Measurements from ENCODE around the gene PXDN. TPM values are rescaled to one million over a fixed set of nuclear protein-coding genes. Genes with fewer than 3 reads are reported as not detected.

Gene PXDN
- total and polyA plus RNA-seq, 9 of the 15 experiments (the other 6 are each of a cell fraction or from before 2014, with no cell fraction given) = 0.49 TPM; not detected in 8

- ChIA-PET CTCF (ENCODE audit: low intra/inter-chr PET ratio) (no interaction called here), POLR2A (interaction anchor here (0.7 kb wide), 1 partner anchor 1101 kb away, joined by 4 read pairs; no protein-coding TSS in a partner anchor)
- Histone ChIP-seq H3K36me3 (ENCODE audit: control insufficient read depth, insufficient read depth, low read length) (no peaks in the 10 kb centered on the region), H3K27ac (ENCODE audit: extremely low read depth, low read depth, low read length) (no peak overlapping the region), H4K20me1 (replicated peaks; ENCODE audit: control insufficient read depth, insufficient read depth, low read length) (no peaks in the 10 kb centered on the region), H3K4me2 (ENCODE audit: insufficient read depth, low read length) (no peak overlapping the region), H3K9me3 (replicated peaks; ENCODE audit: control insufficient read depth, insufficient read depth, low read depth, low read length) (no peaks in the 10 kb centered on the region), H3K27me3 (ENCODE audit: control insufficient read depth in 2 of 2, insufficient read depth in 2 of 2, low read length in 2 of 2) (peaks cover 3 to 9% of the 10 kb centered on the region in 2 experiments; a peak in 1 of 5 replicates), H2AFZ (ENCODE audit: low read depth, low read length) (no peak overlapping the region), H3K4me3 (no peak overlapping the region), H3K4me1 (replicated peaks in 1 of 2; ENCODE audit: control insufficient read depth in 2 of 2, insufficient read depth in 2 of 2, low read length in 2 of 2) (no peaks in the 10 kb centered on the region), H3K9me1 (ENCODE audit: control insufficient read depth, insufficient read depth, low read length) (no peaks in the 10 kb centered on the region), H3K79me2 (ENCODE audit: control insufficient read depth, insufficient read depth, low read length) (no peaks in the 10 kb centered on the region), H3K9ac (ENCODE audit: insufficient read depth in 1 of 2, low read depth in 2 of 2, low read length in 2 of 2) (no peak overlapping the region)
- DNase-seq (ENCODE audit: extremely low read depth in 1 of 4, low spot score in 3 of 4) = no peak
- BruUV-seq (replicated peaks) = no TSS peak
- in situ Hi-C loops (cut with MboI) (no loop called here), intact Hi-C loops (cut with micrococcal nuclease) (no loop called here)
- 1% methylated on average over 11 of the region's 11 CpGs for WGBS (ENCODE audit: insufficient coverage, low coverage, missing lambda C conversion rate)
- no peak for ATAC-seq
- TF ChIP-seq ZNF212 (CRISPR knock-in tag; IDR thresholded peaks at IDR 0.05) (no peak), TAF15 (IDR thresholded peaks at IDR 0.05; ENCODE audit: low read depth, low read length) (no peak), TAF9B (IDR thresholded peaks at IDR 0.05; ENCODE audit: partially characterized antibody) (no peak), ZFP30 (CRISPR knock-in tag; IDR thresholded peaks at IDR 0.05; ENCODE audit: borderline replicate concordance) (no peak), ZC3H8 (IDR thresholded peaks at IDR 0.05) (no peak)
- FAIRE-seq = no peak
Measured at GRCh38 chr2:1620081-1620480, 124.2 kb downstream of the PXDN start.

GRCh38 chr2:1619556-1619955, 124.8 kb downstream of the PXDN start:
- in situ Hi-C loops (cut with MboI) = no loop called here
- intact Hi-C loops (cut with micrococcal nuclease) = no loop called here

More at GRCh38 chr2:1619556-1619955, 124.8 kb downstream of the PXDN start:
- POLR2A ChIA-PET = no interaction called here
- Histone ChIP-seq H3K27me3 (ENCODE audit: control insufficient read depth in 2 of 2, insufficient read depth in 2 of 2, low read length in 2 of 2) (peaks cover 2 to 8% of the 10 kb centered on the region in 2 experiments; a peak in 1 of 5 replicates), H2AFZ (ENCODE audit: low read depth, low read length) (no peak overlapping the region), H3K4me3 (no peak overlapping the region), H3K79me2 (ENCODE audit: control insufficient read depth, insufficient read depth, low read length) (no peaks in the 10 kb centered on the region), H3K4me1 (replicated peaks in 1 of 2; ENCODE audit: control insufficient read depth in 2 of 2, insufficient read depth in 2 of 2, low read length in 2 of 2) (no peaks in the 10 kb centered on the region), H3K36me3 (ENCODE audit: control insufficient read depth, insufficient read depth, low read length) (no peaks in the 10 kb centered on the region), H4K20me1 (replicated peaks; ENCODE audit: control insufficient read depth, insufficient read depth, low read length) (no peaks in the 10 kb centered on the region), H3K9me3 (replicated peaks; ENCODE audit: control insufficient read depth, insufficient read depth, low read depth, low read length) (no peaks in the 10 kb centered on the region), H3K9ac (ENCODE audit: insufficient read depth in 1 of 2, low read depth in 2 of 2, low read length in 2 of 2) (no peak overlapping the region), H3K4me2 (ENCODE audit: insufficient read depth, low read length) (no peak overlapping the region), H3K9me1 (ENCODE audit: control insufficient read depth, insufficient read depth, low read length) (no peaks in the 10 kb centered on the region), H3K27ac (ENCODE audit: extremely low read depth, low read depth, low read length) (no peak overlapping the region)
- ATAC-seq = no peak
- no peak for FAIRE-seq
- CTCF ChIA-PET (ENCODE audit: low intra/inter-chr PET ratio) = no interaction called here
- no TSS peak for BruUV-seq (replicated peaks)
- WGBS (ENCODE audit: insufficient coverage, low coverage, missing lambda C conversion rate) = 0% methylated on average over 9 of the region's 10 CpGs
- no peak for TF ChIP-seq POLR2G (IDR thresholded peaks at IDR 0.05; ENCODE audit: low read depth, low read length)
- TF ChIP-seq ZNF311 (CRISPR knock-in tag; IDR thresholded peaks at IDR 0.05) = no peak
- TF ChIP-seq SMARCA4 (IDR thresholded peaks at IDR 0.05) = no peak
- TF ChIP-seq MYC (IDR thresholded peaks at IDR 0.05; ENCODE audit: low read depth, low read length) = no peak
- TF ChIP-seq MYC (CRISPR knock-in tag; IDR thresholded peaks at IDR 0.05; ENCODE audit: borderline replicate concordance, low read depth) = no peak
- no peak for TF ChIP-seq ZBTB33 (CRISPR knock-in tag; IDR thresholded peaks at IDR 0.05)
- TF ChIP-seq SOX6 (IDR thresholded peaks at IDR 0.05) = no peak
- no peak for TF ChIP-seq RBBP5 (IDR thresholded peaks at IDR 0.05; ENCODE audit: borderline replicate concordance, insufficient read depth, low read length, poor library complexity, severe bottlenecking)
- DNase-seq (ENCODE audit: extremely low read depth in 1 of 4, low spot score in 3 of 4) = no peak

Data from K562 (cell line).